Cardiac atrium fibroblast (primary cell): Measurements from ENCODE around the gene PIEZO2. TPM values are rescaled to one million over a fixed set of nuclear protein-coding genes. Genes with fewer than 3 reads are reported as not detected.

Experiments
- total RNA-seq: library from RNA; depleted of rRNA; stranded (reverse); fragments of >200 nt; gene quantifications from 2 replicates; pipeline ENCODE4 v1.2.3, GENCODE V29; 2015

The PIEZO2 gene
- total RNA-seq: 3.1 and 25.8 TPM in 2 replicates

GRCh38 chr18:11149441-11150270 lies at the start of gene PIEZO2:
PIEZO2 (minus strand) TSS chr18:11149569; CDS start chr18:11148588, 981 bp downstream.

